ENCODE measurements around the gene DNM3. TPM values are rescaled to one million over a fixed set of nuclear protein-coding genes. Genes with fewer than 3 reads are reported as not detected.

DNM3 gene
- total and polyA plus RNA-seq, 7 donors, result 0.60 to 13.3 (median 3.9) TPM

GRCh38 chr1:172401892-172402291, 560.6 kb downstream of the DNM3 start:
- H3K27me3 ChIP-seq, result no peaks in the 10 kb centered on the region
- no peak for DNase-seq
- 89 to 91% methylated on average over 5 of the region's 5 CpGs for WGBS, 2 donors
- no peaks in the 10 kb centered on the region for H3K9me3 ChIP-seq
- H3K36me3 ChIP-seq, result no peaks in the 10 kb centered on the region
- H3K4me1 ChIP-seq, result peaks cover 0 to 46% (median 41%) of the 10 kb centered on the region in 4 donors
- no peak overlapping the region for H3K27ac ChIP-seq
- intact Hi-C loops (cut with DNase I), result loop anchor here (1.0 to 5.0 kb wide), 3 partner anchors 115 to 312 kb away; no protein-coding TSS in a partner anchor
- no peak overlapping the region for H3K4me3 ChIP-seq
- no peak for TF ChIP-seq CTCF (IDR thresholded peaks at IDR 0.05)
- no peak for TF ChIP-seq POLR2A (IDR thresholded peaks at IDR 0.05)
- TF ChIP-seq EP300 (IDR thresholded peaks at IDR 0.05), result no peak
- no peak for TF ChIP-seq POLR2AphosphoS5 (IDR thresholded peaks at IDR 0.05)

- no peak overlapping the region for H3K27ac ChIP-seq
- 81 to 89% methylated on average over 1 of the region's 1 CpG for WGBS, 2 donors
- DNase-seq, result no peak
- intact Hi-C loops (cut with DNase I), result loop anchor here (5.0 kb wide), 2 partner anchors 116 to 131 kb away; no protein-coding TSS in a partner anchor
- H3K27me3 ChIP-seq, result no peaks in the 10 kb centered on the region
- no peak for TF ChIP-seq POLR2AphosphoS5 (IDR thresholded peaks at IDR 0.05)
- TF ChIP-seq CTCF (IDR thresholded peaks at IDR 0.05), result no peak
- no peak for TF ChIP-seq EP300 (IDR thresholded peaks at IDR 0.05)
- TF ChIP-seq POLR2A (IDR thresholded peaks at IDR 0.05), result no peak
- peaks cover 0 to 37% (median 30%) of the 10 kb centered on the region in 4 donors for H3K4me1 ChIP-seq
- H3K4me3 ChIP-seq, result no peak overlapping the region
- no peaks in the 10 kb centered on the region for H3K9me3 ChIP-seq
- no peaks in the 10 kb centered on the region for H3K36me3 ChIP-seq
Observed at GRCh38 chr1:172402878-172403569, 561.7 kb downstream of the DNM3 start.

GRCh38 chr1:172404121-172404520, 562.8 kb downstream of the DNM3 start:
- no peaks in the 10 kb centered on the region for H3K27me3 ChIP-seq
- no peaks in the 10 kb centered on the region for H3K9me3 ChIP-seq
- H3K36me3 ChIP-seq, result no peaks in the 10 kb centered on the region
- H3K4me1 ChIP-seq, result peaks cover 0 to 26% (median 19%) of the 10 kb centered on the region in 4 donors
- intact Hi-C loops (cut with DNase I), result loop anchor here (5.0 kb wide), 2 partner anchors 117 to 132 kb away; no protein-coding TSS in a partner anchor
- TF ChIP-seq POLR2AphosphoS5 (IDR thresholded peaks at IDR 0.05) (no peak), EP300 (IDR thresholded peaks at IDR 0.05) (no peak), CTCF (IDR thresholded peaks at IDR 0.05) (no peak), POLR2A (IDR thresholded peaks at IDR 0.05) (no peak)
- no peak for DNase-seq
- no peak overlapping the region for H3K4me3 ChIP-seq
- no peak overlapping the region for H3K27ac ChIP-seq

GRCh38 chr1:172405912-172406311, 564.6 kb downstream of the DNM3 start:
- no peaks in the 10 kb centered on the region for H3K9me3 ChIP-seq
- no peak for DNase-seq
- H3K27ac ChIP-seq, result no peak overlapping the region
- H3K4me3 ChIP-seq, result no peak overlapping the region
- H3K27me3 ChIP-seq, result no peaks in the 10 kb centered on the region
- intact Hi-C loops (cut with DNase I), result no loop called here
- peaks cover 0 to 9% (median 3%) of the 10 kb centered on the region in 4 donors for H3K4me1 ChIP-seq
- H3K36me3 ChIP-seq, result no peaks in the 10 kb centered on the region
- TF ChIP-seq POLR2A (IDR thresholded peaks at IDR 0.05), result no peak
- no peak for TF ChIP-seq POLR2AphosphoS5 (IDR thresholded peaks at IDR 0.05)
- no peak for TF ChIP-seq EP300 (IDR thresholded peaks at IDR 0.05)
- no peak for TF ChIP-seq CTCF (IDR thresholded peaks at IDR 0.05)
